ENCODE measurements around the gene UBC.
"Not testable (repeated sequence)": the region's sequence is repeated elsewhere in the genome, so short reads cannot be mapped to it uniquely, and the experiment has no call there.

UBC gene

DNA sequence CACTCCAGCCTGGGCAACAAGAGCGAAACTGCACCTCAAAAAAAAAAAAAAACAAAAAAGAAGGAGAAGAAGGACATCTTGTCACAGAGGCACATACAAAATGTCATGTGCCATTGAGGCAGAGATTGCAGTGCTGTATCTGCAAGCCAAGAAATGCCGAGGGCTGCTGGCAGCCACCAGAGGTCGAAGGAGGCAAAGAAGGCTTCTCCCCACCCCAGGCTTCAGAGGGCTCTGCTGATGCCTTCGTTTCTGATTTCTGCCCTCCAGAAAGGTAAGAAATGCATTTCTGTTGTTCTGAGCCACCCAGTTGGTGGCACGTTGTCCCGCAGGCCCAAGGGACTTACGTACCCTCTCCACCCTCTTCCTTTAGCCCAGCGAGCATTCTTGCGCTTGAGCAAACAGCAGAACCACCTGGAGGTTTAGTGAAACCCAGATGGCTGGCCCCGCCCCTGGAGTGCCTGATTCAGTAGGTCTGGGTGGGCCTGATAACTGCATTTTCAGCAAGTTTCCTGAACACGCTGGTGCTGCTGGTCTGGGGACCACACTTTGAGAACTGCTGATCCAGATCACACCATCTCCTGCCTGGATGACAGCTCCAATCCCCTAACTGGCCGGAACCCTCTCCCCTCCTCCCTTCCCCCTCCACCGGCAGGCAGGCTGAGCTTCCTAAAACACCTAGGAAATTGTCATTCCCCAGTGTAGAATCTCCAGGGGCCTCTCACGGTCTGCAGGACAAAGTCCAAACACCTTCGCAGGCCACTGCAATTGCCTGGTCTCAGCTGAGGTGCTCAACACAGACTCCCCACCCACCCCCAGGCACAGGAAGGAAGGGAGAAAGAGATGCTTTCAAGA, 29.6 kb downstream of the UBC start:
- H3K27ac ChIP-seq = no peak overlapping the region
- DNase-seq (ENCODE audit: low read depth, low spot score) = no peak
- no peaks in the 10 kb centered on the region for H3K9me3 ChIP-seq (ENCODE audit: low read depth, low read length)
- no peak overlapping the region for H3K4me3 ChIP-seq
- no peaks in the 10 kb centered on the region for H3K36me3 ChIP-seq (ENCODE audit: insufficient read depth, low read length)
- H3K9ac ChIP-seq (ENCODE audit: insufficient read length) = no peak overlapping the region
- no peak for TF ChIP-seq FOXP2 (optimal IDR thresholded peaks at IDR 0.05; ENCODE audit: control extremely low read depth, extremely low read length, insufficient read depth)
- no peak for TF ChIP-seq POLR2AphosphoS5 (IDR thresholded peaks at IDR 0.05; ENCODE audit: borderline replicate concordance, low read depth, low read length)
- no peak for TF ChIP-seq EZH2 (IDR thresholded peaks at IDR 0.05)

DNA sequence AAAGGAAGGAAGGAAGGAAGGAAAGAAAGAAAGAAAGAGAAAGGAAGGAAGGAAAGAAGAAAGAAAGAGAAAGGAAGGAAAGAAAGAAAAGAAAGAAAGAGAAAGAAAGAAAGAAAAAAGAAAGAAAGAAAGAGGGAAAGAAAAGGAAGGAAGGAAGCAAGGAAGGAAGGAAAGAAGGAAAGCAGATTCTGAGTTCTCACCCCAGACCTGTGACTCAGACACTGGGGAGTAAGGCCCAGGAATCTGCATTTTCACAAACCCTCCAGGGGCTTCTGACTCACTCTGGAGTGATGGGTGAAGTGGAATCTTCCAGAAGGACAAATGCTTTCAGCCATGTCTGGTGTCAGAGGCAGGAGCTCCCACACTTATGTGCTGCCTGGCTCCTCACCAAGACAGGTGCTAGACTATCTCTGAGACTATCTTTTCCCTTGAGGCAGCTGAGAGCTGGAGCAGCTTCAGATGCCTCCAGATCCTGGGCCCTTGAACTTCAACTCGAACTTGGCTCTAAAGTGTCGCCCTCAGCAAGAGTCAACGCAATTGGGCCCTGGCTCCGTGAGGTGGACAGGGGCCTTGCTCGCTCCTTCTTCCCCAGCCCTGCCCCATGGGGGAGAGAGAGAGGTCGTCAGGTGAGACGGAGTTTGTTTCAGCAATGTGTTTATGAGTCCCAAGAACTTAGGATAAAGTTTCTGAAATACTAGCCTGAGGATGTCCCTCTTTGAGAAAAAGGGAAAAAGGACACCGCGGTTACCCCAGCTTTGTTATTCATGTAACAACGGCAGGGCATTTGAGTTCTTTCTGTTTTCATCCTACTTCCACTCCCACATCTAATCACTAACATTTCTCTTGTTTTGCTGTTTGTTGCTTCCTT, 31.0 kb downstream of the UBC start:
- H3K4me3 ChIP-seq = no peak overlapping the region
- TF ChIP-seq EZH2 (IDR thresholded peaks at IDR 0.05) = no peak
- TF ChIP-seq FOXP2 (optimal IDR thresholded peaks at IDR 0.05; ENCODE audit: control extremely low read depth, extremely low read length, insufficient read depth) = no peak
- no peak for TF ChIP-seq POLR2AphosphoS5 (IDR thresholded peaks at IDR 0.05; ENCODE audit: borderline replicate concordance, low read depth, low read length)
- no peaks in the 10 kb centered on the region for H3K9me3 ChIP-seq (ENCODE audit: low read depth, low read length)
- H3K27ac ChIP-seq = no peak overlapping the region
- H3K9ac ChIP-seq (ENCODE audit: insufficient read length) = no peak overlapping the region
- H3K36me3 ChIP-seq (ENCODE audit: insufficient read depth, low read length) = no peaks in the 10 kb centered on the region
- DNase-seq (ENCODE audit: low read depth, low spot score) = no peak

DNA sequence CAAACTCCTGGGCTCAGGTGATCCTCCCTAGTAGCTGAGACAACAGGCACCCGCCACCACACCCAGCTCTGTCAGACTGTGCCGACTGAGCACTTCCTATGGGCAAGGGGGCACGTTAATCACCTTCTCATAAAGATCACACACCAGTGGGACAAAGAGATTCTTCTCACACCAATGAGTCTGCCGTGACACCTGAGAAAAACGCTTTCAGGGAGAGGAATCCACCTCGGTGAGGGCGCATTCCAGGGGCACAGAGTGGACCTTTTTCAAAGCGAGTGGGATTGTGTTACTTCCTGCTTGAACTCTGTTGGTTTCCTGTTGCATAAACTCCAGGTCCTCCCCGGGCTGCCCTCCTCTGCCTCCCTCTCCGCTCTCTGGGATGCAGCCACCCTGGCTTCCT, 33.3 kb downstream of the UBC start:
- H3K9me3 ChIP-seq (ENCODE audit: low read depth, low read length) = no peaks in the 10 kb centered on the region
- no peaks in the 10 kb centered on the region for H3K36me3 ChIP-seq (ENCODE audit: insufficient read depth, low read length)
- no peak for TF ChIP-seq FOXP2 (optimal IDR thresholded peaks at IDR 0.05; ENCODE audit: control extremely low read depth, extremely low read length, insufficient read depth)
- TF ChIP-seq EZH2 (IDR thresholded peaks at IDR 0.05) = no peak
- TF ChIP-seq POLR2AphosphoS5 (IDR thresholded peaks at IDR 0.05; ENCODE audit: borderline replicate concordance, low read depth, low read length) = no peak
- no peak for DNase-seq (ENCODE audit: low read depth, low spot score)
- no peak overlapping the region for H3K9ac ChIP-seq (ENCODE audit: insufficient read length)
- no peak overlapping the region for H3K4me3 ChIP-seq
- no peak overlapping the region for H3K27ac ChIP-seq

DNA sequence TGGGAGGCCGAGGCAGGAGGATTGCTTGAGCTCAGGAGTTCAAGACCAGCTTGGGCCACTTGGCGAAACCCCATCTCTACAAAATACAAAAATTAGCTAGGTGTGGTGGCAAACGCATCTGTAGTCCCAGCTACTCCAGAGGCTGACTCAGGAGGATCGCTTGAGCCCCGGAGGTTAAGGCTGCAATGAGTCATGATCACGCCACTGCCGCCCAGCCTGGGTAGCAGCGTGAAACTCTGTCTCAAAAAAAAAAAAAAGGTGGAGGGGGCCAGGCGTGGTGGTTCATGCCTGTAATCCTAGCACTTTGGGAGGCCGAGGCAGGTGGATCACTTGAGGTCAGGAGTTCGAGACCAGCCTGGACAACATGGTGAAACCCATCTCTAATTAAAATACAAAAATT, 34.1 kb downstream of the UBC start:
- H3K4me3 ChIP-seq; H3K9me3 ChIP-seq (ENCODE audit: low read depth, low read length); H3K9ac ChIP-seq (ENCODE audit: insufficient read length); DNase-seq (ENCODE audit: low read depth, low spot score); H3K27ac ChIP-seq; H3K36me3 ChIP-seq (ENCODE audit: insufficient read depth, low read length): not testable (repeated sequence)

DNA sequence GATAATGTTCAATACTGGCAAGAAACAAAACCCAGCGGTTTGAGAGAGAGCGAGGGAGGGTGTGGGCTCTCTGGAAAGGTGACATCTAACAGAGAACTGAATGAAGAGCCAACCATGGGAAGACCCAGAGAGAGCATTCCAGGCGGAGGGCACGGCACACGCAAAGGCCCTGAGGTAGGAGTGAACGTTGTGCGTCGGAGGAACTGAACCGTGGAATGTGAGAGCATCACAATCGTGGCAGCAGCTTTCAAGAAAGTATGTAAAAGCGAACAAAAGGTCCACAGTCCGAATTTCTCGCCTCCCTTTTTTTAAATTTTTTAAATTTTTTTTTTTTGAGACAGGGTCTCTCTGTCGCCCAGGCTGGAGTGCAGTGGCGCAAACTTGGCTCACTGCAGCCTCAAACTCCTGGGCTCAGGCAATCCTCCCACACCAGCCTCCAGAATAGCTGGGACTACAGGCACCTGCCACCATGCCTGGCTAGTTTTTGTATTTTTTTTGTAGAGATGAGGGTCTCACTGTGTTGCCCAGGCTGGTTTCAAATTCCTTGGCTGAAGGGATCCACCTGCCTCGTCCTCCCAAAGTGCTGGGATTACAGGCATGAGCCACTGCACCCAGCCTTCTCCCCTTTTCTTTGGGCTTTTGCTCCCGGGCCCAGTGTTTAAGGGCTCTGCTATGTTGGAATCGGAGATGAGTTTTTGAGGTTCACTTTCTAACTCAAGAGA, 35.5 kb downstream of the UBC start:
- H3K9me3 ChIP-seq (ENCODE audit: low read depth, low read length) = no peaks in the 10 kb centered on the region
- no peak overlapping the region for H3K9ac ChIP-seq (ENCODE audit: insufficient read length)
- H3K36me3 ChIP-seq (ENCODE audit: insufficient read depth, low read length) = no peaks in the 10 kb centered on the region
- H3K27ac ChIP-seq = no peak overlapping the region
- no peak for TF ChIP-seq POLR2AphosphoS5 (IDR thresholded peaks at IDR 0.05; ENCODE audit: borderline replicate concordance, low read depth, low read length)
- TF ChIP-seq FOXP2 (optimal IDR thresholded peaks at IDR 0.05; ENCODE audit: control extremely low read depth, extremely low read length, insufficient read depth) = no peak
- no peak for TF ChIP-seq EZH2 (IDR thresholded peaks at IDR 0.05)
- no peak overlapping the region for H3K4me3 ChIP-seq
- DNase-seq (ENCODE audit: low read depth, low spot score) = no peak

DNA sequence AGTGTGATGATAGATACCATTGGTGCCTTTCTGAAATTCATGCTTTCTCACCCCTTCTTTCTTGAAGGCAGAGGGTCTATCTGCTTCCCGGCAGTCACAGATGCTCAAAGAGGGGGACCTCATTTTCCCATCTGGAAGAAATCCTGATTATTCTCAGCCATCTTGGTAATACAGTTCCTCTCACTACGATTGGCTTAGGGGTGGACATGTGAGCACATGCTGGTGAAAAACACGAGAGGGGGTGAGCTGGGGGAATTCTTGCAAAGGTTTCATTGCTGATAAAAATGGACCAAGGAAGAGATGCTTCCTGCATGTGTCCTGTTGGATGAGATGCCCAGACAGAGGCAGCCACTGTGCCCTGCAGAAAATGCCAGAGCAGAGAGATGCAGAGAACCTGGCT, 37.0 kb downstream of the UBC start:
- H3K9me3 ChIP-seq (ENCODE audit: low read depth, low read length) = no peaks in the 10 kb centered on the region
- DNase-seq (ENCODE audit: low read depth, low spot score) = no peak
- no peak overlapping the region for H3K9ac ChIP-seq (ENCODE audit: insufficient read length)
- H3K4me3 ChIP-seq = no peak overlapping the region
- TF ChIP-seq EZH2 (IDR thresholded peaks at IDR 0.05) = no peak
- no peak for TF ChIP-seq FOXP2 (optimal IDR thresholded peaks at IDR 0.05; ENCODE audit: control extremely low read depth, extremely low read length, insufficient read depth)
- TF ChIP-seq POLR2AphosphoS5 (IDR thresholded peaks at IDR 0.05; ENCODE audit: borderline replicate concordance, low read depth, low read length) = no peak
- H3K36me3 ChIP-seq (ENCODE audit: insufficient read depth, low read length) = no peaks in the 10 kb centered on the region
- no peak overlapping the region for H3K27ac ChIP-seq

DNA sequence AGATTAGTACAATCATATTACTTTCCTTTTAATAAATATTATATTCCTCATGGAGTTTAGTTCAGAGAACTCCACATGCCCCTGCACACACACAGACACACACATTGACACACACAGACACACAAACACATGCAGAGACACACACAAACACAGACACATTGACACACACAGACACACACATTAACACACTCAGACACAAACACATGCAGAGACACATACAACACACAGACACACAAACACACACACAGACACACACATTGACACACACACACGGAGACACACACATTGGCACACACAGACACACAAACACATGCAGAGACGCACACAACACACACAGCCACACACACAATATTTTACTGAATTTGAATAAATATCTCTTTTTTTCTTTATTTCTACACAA, 38.3 kb downstream of the UBC start:
- H3K9me3 ChIP-seq (ENCODE audit: low read depth, low read length) = no peaks in the 10 kb centered on the region
- no peak overlapping the region for H3K4me3 ChIP-seq
- no peak overlapping the region for H3K27ac ChIP-seq
- no peak for DNase-seq (ENCODE audit: low read depth, low spot score)
- TF ChIP-seq POLR2AphosphoS5 (IDR thresholded peaks at IDR 0.05; ENCODE audit: borderline replicate concordance, low read depth, low read length) (no peak), EZH2 (IDR thresholded peaks at IDR 0.05) (no peak), FOXP2 (optimal IDR thresholded peaks at IDR 0.05; ENCODE audit: control extremely low read depth, extremely low read length, insufficient read depth) (no peak)
- H3K9ac ChIP-seq (ENCODE audit: insufficient read length) = no peak overlapping the region
- no peaks in the 10 kb centered on the region for H3K36me3 ChIP-seq (ENCODE audit: insufficient read depth, low read length)

DNA sequence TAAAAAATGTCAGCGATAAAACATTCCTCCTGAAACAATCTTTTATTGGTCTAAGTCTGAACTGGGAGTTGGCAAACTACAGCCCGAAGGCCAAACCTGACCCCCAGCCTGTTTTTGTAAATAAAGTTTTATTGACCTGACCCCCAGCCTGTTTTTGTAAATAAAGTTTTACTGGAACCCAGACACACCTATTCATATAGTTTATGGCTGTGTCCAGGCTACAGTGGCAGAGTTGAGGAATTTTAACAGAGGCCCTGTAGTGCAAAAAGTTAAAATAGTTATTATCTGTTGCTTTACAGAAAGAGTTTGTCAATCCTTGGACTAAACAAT, 38.7 kb downstream of the UBC start:
- no peaks in the 10 kb centered on the region for H3K9me3 ChIP-seq (ENCODE audit: low read depth, low read length)
- no peak overlapping the region for H3K27ac ChIP-seq
- H3K9ac ChIP-seq (ENCODE audit: insufficient read length) = no peak overlapping the region
- no peaks in the 10 kb centered on the region for H3K36me3 ChIP-seq (ENCODE audit: insufficient read depth, low read length)
- TF ChIP-seq EZH2 (IDR thresholded peaks at IDR 0.05) (no peak), POLR2AphosphoS5 (IDR thresholded peaks at IDR 0.05; ENCODE audit: borderline replicate concordance, low read depth, low read length) (no peak), FOXP2 (optimal IDR thresholded peaks at IDR 0.05; ENCODE audit: control extremely low read depth, extremely low read length, insufficient read depth) (no peak)
- no peak overlapping the region for H3K4me3 ChIP-seq
- no peak for DNase-seq (ENCODE audit: low read depth, low spot score)
